Neural cell (in vitro differentiated cells): ENCODE results near the gene ENKD1. TPM values are rescaled to one million over a fixed set of nuclear protein-coding genes. Genes with fewer than 3 reads are reported as not detected.

Experiments used
- H2AFZ ChIP-seq: fragments of 200-600, 300-800 bp; sonication (generic), shearing (Covaris generic); 2 replicates; pipeline ENCODE4 v1.6.0; 2014; ENCODE audit warnings: low read depth, mild to moderate bottlenecking, antibody characterized with exemption, low read length, moderate library complexity
- H3F3A ChIP-seq: fragments of 200-600 bp; shearing (Covaris generic); 2 replicates; pipeline ENCODE4 v1.6.1; 2016; ENCODE audit warnings: mild to moderate bottlenecking, moderate library complexity, mixed read lengths, antibody characterized with exemption, low read length; ENCODE audit not compliant: insufficient read depth, poor library complexity, severe bottlenecking
- H3K27ac ChIP-seq: fragments of 200-600, 300-800 bp; sonication (generic), shearing (Covaris generic); 2 replicates; pipeline ENCODE4 v1.5.1; 2014; ENCODE audit warnings: mild to moderate bottlenecking, low read length, moderate library complexity
- H3K27me3 ChIP-seq: fragments of 300-800, 200-600 bp; sonication (generic), shearing (Covaris generic); 2 replicates; pipeline ENCODE4 v1.6.0; 2014; ENCODE audit warnings: mild to moderate bottlenecking, low read depth, low read length, moderate library complexity; ENCODE audit not compliant: insufficient read depth
- H3K36me3 ChIP-seq: fragments of 300-800, 200-600 bp; sonication (generic), shearing (Covaris generic); 2 replicates; pipeline ENCODE4 v1.5.1; 2014; ENCODE audit warnings: mild to moderate bottlenecking, antibody characterized with exemption, low read length, moderate library complexity; ENCODE audit not compliant: insufficient read depth
- H3K4me2 ChIP-seq: fragments of 300-800, 200-600 bp; sonication (generic), shearing (Covaris generic); 2 replicates; pipeline ENCODE4 v1.6.0; 2014; ENCODE audit warnings: mild to moderate bottlenecking, low read length
- H3K4me3 ChIP-seq: fragments of 300-800, 200-600 bp; sonication (generic), shearing (Covaris generic); 2 replicates; pipeline ENCODE4 v1.5.1; 2014; ENCODE audit warnings: mild to moderate bottlenecking, low read length, moderate library complexity
- H3K79me2 ChIP-seq: fragments of 200-600 bp; shearing (Covaris generic); replicated peaks from 2 replicates; pipeline ENCODE4 v1.6.0; 2014; ENCODE audit warnings: mild to moderate bottlenecking, low read length, moderate library complexity; ENCODE audit not compliant: insufficient read depth
- H3K9ac ChIP-seq: fragments of 300-800, 200-600 bp; sonication (generic), shearing (Covaris generic); 2 replicates; pipeline ENCODE4 v1.6.1; 2016; ENCODE audit warnings: mild to moderate bottlenecking, low read length, mixed read lengths
- H3K9me2 ChIP-seq: fragments of 200-600 bp; shearing (Covaris generic); 2 replicates; pipeline ENCODE4 v1.6.1; 2016; ENCODE audit warnings: mild to moderate bottlenecking, low read length, mixed read lengths; ENCODE audit not compliant: insufficient read depth
- H3K9me3 ChIP-seq: fragments of 200-600, 300-800 bp; sonication (generic), shearing (Covaris generic); 2 replicates; pipeline ENCODE4 v1.6.1; 2016; ENCODE audit warnings: mild to moderate bottlenecking, mixed run types, low read length, moderate library complexity, mixed read lengths
- H4K20me1 ChIP-seq: fragments of 200-600 bp; shearing (Covaris generic); 2 replicates; pipeline ENCODE4 v1.6.1; 2016; ENCODE audit warnings: mild to moderate bottlenecking, mixed run types; ENCODE audit not compliant: insufficient read depth
- CTCF ChIP-seq: fragments of 450-650 bp; IDR thresholded peaks from 2 replicates; pipeline ENCODE4 v1.5.1; 2014; ENCODE audit warnings: antibody characterized with exemption, mild to moderate bottlenecking, moderate library complexity; ENCODE audit not compliant: poor library complexity, severe bottlenecking
- EP300 ChIP-seq: fragments of 450-650 bp; conservative IDR thresholded peaks from 2 replicates; pipeline ENCODE4 v1.6.1; 2014; ENCODE audit warnings: antibody characterized with exemption, mild to moderate bottlenecking, moderate library complexity; ENCODE audit not compliant: poor library complexity, severe bottlenecking
- EZH2 ChIP-seq: fragments of 200-600, 300-800 bp; shearing (Covaris generic), sonication (generic); IDR thresholded peaks from 2 replicates; pipeline ENCODE4 v1.6.1; 2014; ENCODE audit warnings: antibody characterized with exemption, low read length, borderline replicate concordance, mild to moderate bottlenecking; ENCODE audit not compliant: insufficient read depth, poor library complexity, severe bottlenecking
- MXI1 ChIP-seq: fragments of 450-650 bp; conservative IDR thresholded peaks from 2 replicates; pipeline ENCODE4 v1.6.1; 2014; ENCODE audit warnings: antibody characterized with exemption, mild to moderate bottlenecking; ENCODE audit not compliant: poor library complexity, severe bottlenecking
- POLR2AphosphoS5 ChIP-seq: IDR thresholded peaks from 2 replicates; pipeline ENCODE4 v1.6.1; 2012
- RAD21 ChIP-seq: fragments of 450-650 bp; conservative IDR thresholded peaks from 2 replicates; pipeline ENCODE4 v1.6.1; 2014; ENCODE audit warnings: antibody characterized with exemption, mild to moderate bottlenecking, moderate library complexity
- REST ChIP-seq: IDR thresholded peaks from 2 replicates; pipeline ENCODE4 v1.6.1; 2012; ENCODE audit warnings: borderline replicate concordance
- SMC3 ChIP-seq: fragments of 450-650 bp; conservative IDR thresholded peaks from 2 replicates; pipeline ENCODE4 v1.6.1; 2014; ENCODE audit warnings: antibody characterized with exemption, mild to moderate bottlenecking, moderate library complexity; ENCODE audit not compliant: poor library complexity
- TAF1 ChIP-seq: IDR thresholded peaks from 2 replicates; pipeline ENCODE4 v1.6.1; 2012; ENCODE audit warnings: low read depth
- polyA plus RNA-seq: library from polyadenylated mRNA; depleted of rRNA; stranded (reverse); fragments of >200 nt; gene quantifications from 2 replicates; pipeline ENCODE4 v1.2.3, GENCODE V29; 2014

ENKD1 gene
- polyA plus RNA-seq, 1 donor from 2014 or later: 36.6 TPM

GRCh38 chr16:67628216-67628615 lies 38.3 kb downstream of the ENKD1 start:
- Histone ChIP-seq H3K27me3 (no peaks in the 10 kb centered on the region), H3K4me3 (no peak overlapping the region), H3K79me2 (no peaks in the 10 kb centered on the region), H3K9me3 (no peaks in the 10 kb centered on the region), H3K9me2 (no peaks in the 10 kb centered on the region), H3K27ac (no peak overlapping the region), H4K20me1 (no peaks in the 10 kb centered on the region), H3K4me2 (no peak overlapping the region), H2AFZ (no peak overlapping the region), H3K9ac (no peak overlapping the region), H3K36me3 (no peaks in the 10 kb centered on the region), H3F3A (no peaks in the 10 kb centered on the region)
- no peak for TF ChIP-seq REST
- TF ChIP-seq RAD21: no peak
- TF ChIP-seq SMC3: no peak
- no peak for TF ChIP-seq EZH2
- TF ChIP-seq CTCF: no peak
- no peak for TF ChIP-seq TAF1
- no peak for TF ChIP-seq EP300
- no peak for TF ChIP-seq MXI1
- TF ChIP-seq POLR2AphosphoS5: no peak

GRCh38 chr16:67613808-67614207 lies 52.7 kb downstream of the ENKD1 start:
- H3K4me2 ChIP-seq: no peak overlapping the region
- no peak overlapping the region for H3K9ac ChIP-seq
- H3K36me3 ChIP-seq: no peaks in the 10 kb centered on the region
- H3F3A ChIP-seq: no peaks in the 10 kb centered on the region
- H3K27ac ChIP-seq: no peak overlapping the region
- no peak overlapping the region for H2AFZ ChIP-seq
- H3K27me3 ChIP-seq: no peaks in the 10 kb centered on the region
- H3K79me2 ChIP-seq: peaks cover 4% of the 10 kb centered on the region
- no peaks in the 10 kb centered on the region for H3K9me3 ChIP-seq
- no peaks in the 10 kb centered on the region for H4K20me1 ChIP-seq
- H3K4me3 ChIP-seq: no peak overlapping the region
- no peak for TF ChIP-seq SMC3
- TF ChIP-seq POLR2AphosphoS5: no peak
- TF ChIP-seq EP300: no peak
- no peak for TF ChIP-seq RAD21
- TF ChIP-seq MXI1: no peak
- TF ChIP-seq EZH2: no peak
- no peak for TF ChIP-seq CTCF
- TF ChIP-seq REST: no peak
- TF ChIP-seq TAF1: no peak
- no peaks in the 10 kb centered on the region for H3K9me2 ChIP-seq
